ENCODE data around the gene RGS7BP.

GRCh38 chr5:64625678-64626077 is 119.9 kb downstream of the RGS7BP start:
- TF ChIP-seq, protein P1, sequence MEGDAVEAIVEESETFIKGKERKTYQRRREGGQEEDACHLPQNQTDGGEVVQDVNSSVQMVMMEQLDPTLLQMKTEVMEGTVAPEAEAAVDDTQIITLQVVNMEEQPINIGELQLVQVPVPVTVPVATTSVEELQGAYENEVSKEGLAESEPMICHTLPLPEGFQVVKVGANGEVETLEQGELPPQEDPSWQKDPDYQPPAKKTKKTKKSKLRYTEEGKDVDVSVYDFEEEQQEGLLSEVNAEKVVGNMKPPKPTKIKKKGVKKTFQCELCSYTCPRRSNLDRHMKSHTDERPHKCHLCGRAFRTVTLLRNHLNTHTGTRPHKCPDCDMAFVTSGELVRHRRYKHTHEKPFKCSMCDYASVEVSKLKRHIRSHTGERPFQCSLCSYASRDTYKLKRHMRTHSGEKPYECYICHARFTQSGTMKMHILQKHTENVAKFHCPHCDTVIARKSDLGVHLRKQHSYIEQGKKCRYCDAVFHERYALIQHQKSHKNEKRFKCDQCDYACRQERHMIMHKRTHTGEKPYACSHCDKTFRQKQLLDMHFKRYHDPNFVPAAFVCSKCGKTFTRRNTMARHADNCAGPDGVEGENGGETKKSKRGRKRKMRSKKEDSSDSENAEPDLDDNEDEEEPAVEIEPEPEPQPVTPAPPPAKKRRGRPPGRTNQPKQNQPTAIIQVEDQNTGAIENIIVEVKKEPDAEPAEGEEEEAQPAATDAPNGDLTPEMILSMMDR (IDR thresholded peaks at IDR 0.05) = no peak
- no peak for TF ChIP-seq POLR2A (IDR thresholded peaks at IDR 0.05)
